DMS153 (cell line): ENCODE data around the gene EIF4G3.
"Not testable (repeated sequence)": the region's sequence is repeated elsewhere in the genome, so short reads cannot be mapped to it uniquely, and the experiment has no call there.

Source experiments
- DNase-seq: peaks from one replicate; lab custom pipeline; 2025; lab: John Stamatoyannopoulos, UW

The EIF4G3 gene

DNA sequence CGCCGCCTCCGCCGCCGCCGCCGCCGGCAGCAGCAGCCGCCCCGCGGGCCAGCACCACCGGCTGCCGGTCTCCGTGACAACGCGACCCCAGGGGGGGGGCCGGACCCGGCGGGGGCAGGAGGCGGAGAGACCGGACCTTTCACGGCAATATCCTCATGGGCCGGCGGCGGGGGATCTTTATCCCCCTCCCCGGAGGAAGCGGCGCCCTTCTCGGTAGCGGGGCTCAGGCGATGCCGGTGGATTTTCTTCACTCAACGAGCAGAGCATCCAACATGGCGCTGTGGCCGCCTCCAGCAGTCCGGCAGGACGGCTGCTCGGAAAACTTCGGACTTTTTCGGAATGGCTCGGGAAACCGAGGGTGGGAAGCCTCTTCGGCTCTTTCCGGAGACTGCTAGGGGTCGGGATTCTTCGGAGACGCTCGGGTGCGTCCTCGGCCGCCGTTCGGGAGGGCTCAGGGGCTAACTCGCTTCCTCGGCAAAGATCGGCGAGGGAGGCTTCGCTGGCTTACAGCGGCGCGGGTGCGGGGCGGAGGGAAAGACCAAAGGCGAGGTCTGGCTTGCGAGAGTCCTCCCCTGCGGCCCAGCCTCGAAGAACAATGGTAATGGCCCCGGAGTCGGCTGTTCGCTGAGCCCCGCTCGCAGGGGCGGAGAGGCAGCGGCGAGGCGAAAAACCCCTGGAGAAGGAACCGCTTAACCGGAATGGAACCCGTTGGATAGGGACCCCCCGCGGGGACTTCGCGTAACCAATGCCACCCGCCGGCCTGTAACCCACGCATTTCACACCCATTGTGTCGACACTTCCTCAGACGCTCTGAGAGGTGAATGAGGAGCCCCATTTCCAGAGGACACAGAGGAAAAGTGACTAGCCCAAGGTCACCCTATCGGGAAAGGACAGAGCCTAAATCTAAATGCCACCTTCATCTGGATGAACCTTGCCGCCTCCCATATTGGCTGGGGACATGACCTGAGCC is at the start of gene EIF4G3:
Gene EIF4G3 (minus strand): TSS at position 312 of the 970 bp plus-strand sequence. CDS start 174,155 bp downstream, outside the sequence.
- peak; percentile 98 for DNase-seq

DNA sequence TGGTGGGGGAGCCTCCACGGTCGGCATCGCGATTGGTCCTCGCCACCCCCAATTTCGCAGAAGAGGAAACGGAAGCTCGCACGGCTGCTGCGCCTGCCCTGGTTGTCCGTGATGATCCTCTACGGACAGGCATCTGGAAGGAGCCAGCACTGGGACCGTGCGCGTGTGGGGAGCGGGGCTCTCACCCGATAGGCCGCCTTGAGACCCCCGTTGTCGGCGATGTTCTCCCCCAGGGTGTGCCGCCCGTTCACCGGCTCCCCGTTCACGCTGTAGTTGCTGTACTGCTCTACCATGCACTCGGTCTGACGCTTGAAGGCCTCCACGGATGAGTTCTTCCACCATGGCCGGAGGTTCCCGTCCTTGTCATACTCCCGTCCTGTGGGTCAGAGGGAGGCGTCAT is 48.4 kb upstream of the EIF4G3 start:
- no peak for DNase-seq

GRCh38 chr1:21220815-21221214 is 44.1 kb upstream of the EIF4G3 start:
- peak; percentile 74 for DNase-seq

- DNase-seq = no peak
Observed at GRCh38 chr1:21219674-21220073, 43.0 kb upstream of the EIF4G3 start.

- no peak for DNase-seq
Observed at GRCh38 chr1:21217812-21218596, 41.3 kb upstream of the EIF4G3 start.

DNA sequence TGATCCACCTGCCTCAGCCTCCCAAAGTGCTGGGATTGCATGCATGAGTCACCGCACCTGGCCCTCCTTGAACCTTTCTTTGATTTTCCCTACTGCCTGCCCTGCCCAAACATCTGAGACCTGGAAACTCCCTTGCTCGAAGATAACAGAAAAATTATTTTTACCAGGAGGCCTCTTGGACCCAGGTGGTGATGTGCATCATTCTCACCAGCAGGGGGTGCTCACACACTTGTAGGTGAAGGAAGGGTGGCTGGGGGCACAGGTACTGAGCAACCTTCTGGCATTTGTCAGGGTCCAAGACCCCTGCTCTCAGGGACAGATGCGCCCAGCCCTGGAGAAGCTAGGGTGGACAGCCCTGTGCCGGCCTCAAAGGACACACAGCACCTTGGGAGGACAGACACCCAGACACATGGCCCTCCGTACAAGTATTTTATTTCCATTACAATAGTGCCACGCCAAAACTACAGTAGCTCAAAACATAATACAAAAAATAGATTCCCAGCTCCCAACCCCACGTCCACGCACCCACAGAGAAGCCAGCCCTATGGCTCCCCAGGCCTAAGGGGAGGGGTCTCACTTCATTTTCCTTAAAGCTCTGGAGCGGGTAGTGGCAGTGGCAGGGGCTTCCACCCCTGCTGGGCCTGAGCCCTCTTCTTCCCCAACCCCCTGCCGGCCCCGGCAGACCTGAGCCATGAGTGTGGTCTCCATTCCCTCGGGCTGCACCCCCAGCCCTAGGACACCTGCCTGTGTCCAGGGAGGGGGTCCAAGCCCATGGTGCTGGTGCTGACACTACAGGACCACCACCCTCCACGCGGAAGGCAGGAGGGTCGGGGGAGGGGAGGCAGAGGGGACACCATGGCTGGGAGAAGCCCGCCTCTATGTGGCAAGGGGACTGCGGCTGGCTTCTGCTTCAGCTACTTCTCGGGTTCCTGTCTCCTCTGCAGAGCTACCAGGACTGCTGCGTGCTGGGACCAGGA is 40.4 kb upstream of the EIF4G3 start:
- no peak for DNase-seq

DNA sequence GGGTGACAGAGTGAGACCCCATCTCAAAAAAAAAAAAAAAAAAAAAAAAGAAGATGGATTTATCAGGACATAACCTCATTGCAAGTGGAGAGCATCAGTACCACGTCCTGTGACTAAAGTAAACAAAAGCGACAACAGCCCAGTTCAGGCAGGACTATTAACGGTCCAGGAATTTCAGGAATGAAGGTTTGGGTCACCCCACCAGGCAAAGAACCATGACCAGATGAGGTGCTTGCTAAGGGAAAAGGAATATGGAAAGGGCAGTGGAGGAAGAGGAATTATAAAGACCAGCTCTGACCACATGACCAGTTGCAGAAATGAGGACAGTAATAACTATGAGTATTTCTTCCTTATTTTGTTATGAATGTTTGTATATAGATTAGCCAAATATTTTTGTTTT is 35.4 kb upstream of the EIF4G3 start:
- DNase-seq = no peak

GRCh38 chr1:21208137-21208700 is 31.5 kb upstream of the EIF4G3 start:
- not testable (repeated sequence) for DNase-seq

GRCh38 chr1:21206117-21206516 is 29.4 kb upstream of the EIF4G3 start:
- DNase-seq = no peak

DNA sequence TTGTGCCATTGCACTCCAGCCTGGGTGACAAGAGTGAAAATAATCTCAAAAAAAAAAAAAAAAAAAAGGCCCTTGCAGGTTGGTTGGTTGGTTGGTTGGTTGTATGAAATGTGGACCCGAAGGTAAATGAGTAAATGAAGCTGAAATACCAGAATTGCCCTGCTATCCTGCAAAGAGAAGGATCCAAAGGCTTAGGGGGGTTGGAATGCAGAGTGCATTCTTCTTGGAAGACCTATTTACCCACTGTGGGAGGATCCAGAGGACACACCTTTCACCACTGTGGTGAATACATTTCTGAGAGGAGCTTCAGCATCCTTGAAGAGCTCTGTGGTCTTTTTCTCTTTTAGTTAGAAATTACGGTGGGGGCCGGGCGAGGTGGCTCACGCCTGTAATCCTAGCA is 28.7 kb upstream of the EIF4G3 start:
- DNase-seq = no peak

DNA sequence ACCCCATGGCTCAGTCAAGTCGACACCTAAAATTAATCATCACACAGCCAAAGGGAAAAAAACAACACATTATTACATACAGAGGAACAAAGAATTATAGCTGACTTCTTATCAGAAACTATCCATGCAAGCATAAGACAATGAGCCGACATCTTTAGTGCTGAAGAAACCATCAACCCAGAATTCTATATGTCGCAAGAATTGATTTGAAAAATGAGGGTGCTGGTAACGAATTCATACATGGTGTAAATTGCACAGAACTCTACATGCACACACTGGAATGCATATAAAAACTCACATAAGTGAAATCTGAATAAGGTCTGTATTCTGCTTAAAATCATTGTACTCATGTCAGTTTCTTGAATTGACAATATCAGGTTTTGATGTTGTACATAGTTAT is 25.0 kb upstream of the EIF4G3 start:
- DNase-seq = no peak

- DNase-seq = not testable (repeated sequence)
Observed at GRCh38 chr1:21201238-21201637, 24.5 kb upstream of the EIF4G3 start.

GRCh38 chr1:21200767-21201166 is 24.1 kb upstream of the EIF4G3 start:
- no peak for DNase-seq

GRCh38 chr1:21198929-21199328 is 22.2 kb upstream of the EIF4G3 start:
- DNase-seq = no peak

DNA sequence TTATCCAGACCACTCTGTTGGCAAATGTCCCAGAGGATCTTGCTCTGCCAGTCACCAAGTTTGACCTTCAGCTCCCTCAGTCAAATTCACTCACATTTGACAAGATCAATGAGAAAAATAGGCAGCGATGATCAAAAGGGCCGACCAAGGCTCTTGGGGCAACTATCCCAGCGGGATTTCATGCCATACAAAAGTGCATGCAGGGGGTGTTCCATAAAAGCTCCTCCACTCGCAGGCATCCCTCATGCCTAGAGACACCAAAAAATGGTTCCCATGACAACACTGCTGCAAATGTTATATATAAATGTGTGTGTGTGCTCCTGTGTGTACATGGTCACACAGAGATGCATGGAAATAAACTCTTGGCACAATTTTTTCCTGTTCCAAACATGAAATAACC is 16.2 kb upstream of the EIF4G3 start:
- DNase-seq = no peak

DNA sequence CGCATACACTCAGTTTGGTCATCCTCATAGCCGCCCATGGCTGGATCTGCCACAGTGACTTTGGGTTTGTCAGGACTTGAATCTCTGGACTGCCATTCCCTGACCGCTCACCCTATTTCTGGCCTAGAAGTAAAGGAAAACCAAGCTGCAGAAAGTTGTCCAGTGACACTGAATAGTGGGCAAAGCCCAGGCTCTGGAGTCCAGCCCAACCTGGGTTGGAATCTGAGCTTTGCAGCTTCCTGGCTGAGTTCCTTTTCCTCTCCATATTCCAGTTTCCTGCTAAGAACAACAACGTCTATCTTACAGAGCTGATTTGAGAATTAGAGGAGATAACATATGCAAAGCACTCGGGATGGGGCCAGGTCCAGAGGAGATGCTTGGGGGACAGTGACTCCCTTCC is 15.6 kb upstream of the EIF4G3 start:
- DNase-seq = no peak

- not testable (repeated sequence) for DNase-seq
Observed at GRCh38 chr1:21190771-21191170, 14.1 kb upstream of the EIF4G3 start.

DNA sequence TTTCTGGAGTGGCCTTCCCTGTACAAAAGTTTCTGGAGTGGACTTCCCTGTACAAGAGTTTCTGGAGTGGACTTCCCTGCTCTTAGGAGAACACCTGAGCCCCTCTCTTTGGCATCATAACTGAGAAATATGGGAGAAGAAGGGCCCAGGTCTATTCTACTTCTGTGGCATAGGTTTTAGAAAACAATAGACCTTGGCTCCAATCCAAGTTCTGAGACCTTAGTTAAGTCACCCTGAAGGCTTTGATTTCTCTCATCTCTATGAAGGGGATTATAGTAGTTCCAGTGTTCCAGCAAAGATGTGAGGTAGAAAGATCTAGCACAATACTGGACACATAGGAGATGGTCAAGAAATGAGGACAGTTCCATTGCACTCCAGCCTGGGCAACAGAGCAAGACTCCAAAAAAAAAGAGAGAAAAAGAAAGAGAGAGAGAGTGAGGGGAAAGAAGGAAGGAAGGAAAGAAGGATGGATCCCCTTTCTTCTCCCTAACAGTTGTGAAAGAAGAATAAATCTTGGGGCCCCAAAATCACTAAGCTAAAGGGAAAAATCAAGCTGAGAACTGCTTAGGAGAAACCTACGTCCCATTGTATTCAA is 13.3 kb upstream of the EIF4G3 start:
- peak; percentile 21 for DNase-seq

- DNase-seq = no peak
Observed at GRCh38 chr1:21189421-21189820, 12.7 kb upstream of the EIF4G3 start.

DNA sequence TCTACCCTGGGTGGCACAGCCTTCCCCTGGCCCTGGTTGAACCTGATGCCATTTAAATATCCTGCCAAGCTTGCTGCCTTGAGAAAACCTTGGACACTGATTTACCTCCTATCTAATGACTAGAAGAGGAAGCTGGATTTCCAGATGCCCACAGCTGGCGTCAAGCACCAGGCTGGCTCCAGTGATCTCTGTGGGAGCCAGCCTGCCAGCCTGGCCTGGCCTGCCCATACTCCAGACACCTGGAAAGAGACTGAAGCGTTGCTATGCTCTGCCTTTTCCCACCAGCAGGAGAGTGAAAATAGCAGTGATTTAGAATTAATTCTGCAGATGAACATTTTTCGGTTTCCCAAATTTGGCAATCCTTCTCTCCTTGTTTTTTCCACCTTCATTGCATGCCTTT is 11.5 kb upstream of the EIF4G3 start:
- DNase-seq = no peak

DNA sequence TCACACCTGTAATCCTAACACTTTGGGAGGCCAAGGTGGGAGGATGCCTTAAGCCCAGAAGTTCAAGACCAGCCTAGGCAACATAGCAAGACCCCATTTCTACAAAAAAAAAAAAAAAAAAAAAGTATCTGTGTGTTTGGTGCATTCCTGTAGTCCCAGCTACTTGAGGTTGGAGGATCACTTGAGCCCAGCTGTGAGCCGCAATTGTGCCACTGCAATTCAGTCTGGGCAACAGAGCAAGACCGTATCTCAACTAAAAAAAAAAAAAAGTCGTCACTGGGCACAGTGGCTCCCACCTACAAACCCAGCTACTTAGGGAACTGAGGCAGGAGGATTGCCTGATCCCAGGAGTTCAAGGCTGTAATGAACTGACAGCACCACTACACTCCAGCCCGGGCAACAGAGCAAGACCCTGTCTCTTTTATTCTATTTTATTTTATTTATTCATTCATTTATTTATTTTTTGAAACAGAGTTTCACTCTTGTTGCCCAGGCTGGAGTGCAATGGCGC is 8.6 kb upstream of the EIF4G3 start:
- no peak for DNase-seq
